NB4 (cell line): ENCODE measurements around the gene LAMA5.

Experiments used
- DNase-seq: peaks from one replicate; pipeline ENCODE4 v3.0.0; 2010; ENCODE audit warnings: low read depth
- H3K4me3 ChIP-seq: one replicate; pipeline ENCODE4 v1.5.1; 2011; ENCODE audit warnings: mild to moderate bottlenecking, low read depth, low read length, moderate library complexity
- MYC ChIP-seq: IDR thresholded peaks from 2 replicates; pipeline ENCODE4 v1.6.1; 2011; ENCODE audit warnings: low read depth, low read length
- POLR2A ChIP-seq: IDR thresholded peaks from 2 replicates; pipeline ENCODE4 v1.6.1; 2011; ENCODE audit warnings: mild to moderate bottlenecking; ENCODE audit not compliant: insufficient read length; ENCODE audit errors: extremely low read depth
- TF ChIP-seq, protein P1 (sequence below): IDR thresholded peaks from 2 replicates; pipeline ENCODE4 v1.6.1; 2011; ENCODE audit warnings: low read depth, low read length
- TF ChIP-seq, protein P2 (sequence below): IDR thresholded peaks from one replicate; pipeline ENCODE4 v1.5.1; 2012; ENCODE audit warnings: low read depth, low read length

The LAMA5 gene

DNA sequence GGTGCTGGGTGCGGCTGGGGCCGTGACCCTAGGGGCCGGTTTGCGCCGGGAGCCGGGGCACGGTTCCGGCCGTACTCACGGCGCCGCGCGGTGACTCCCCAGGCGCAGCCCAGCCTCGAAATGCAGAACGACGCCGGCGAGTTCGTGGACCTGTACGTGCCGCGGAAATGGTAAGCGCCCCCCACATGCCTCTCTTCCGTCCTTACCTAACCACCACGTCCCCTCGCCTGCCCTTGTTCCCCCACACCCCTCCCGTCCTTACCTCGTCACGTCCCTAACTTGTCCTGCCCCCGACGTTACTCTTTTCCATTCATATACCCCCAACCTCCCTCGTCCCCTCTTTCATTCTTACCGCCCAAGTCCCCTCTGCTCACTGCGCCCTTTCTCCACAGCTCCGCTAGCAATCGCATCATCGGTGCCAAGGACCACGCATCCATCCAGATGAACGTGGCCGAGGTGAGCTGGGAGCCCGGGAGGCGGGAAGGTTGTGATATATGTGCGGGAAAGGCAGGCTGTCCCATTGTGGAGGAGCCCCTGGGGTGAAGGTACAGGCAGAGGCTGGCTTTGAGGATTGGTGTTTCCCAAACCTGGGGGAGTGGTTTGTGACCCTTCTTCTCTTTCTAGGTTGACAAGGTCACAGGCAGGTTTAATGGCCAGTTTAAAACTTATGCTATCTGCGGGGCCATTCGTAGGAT is 20.3 kb upstream of the LAMA5 start:
- TF ChIP-seq, protein P1, sequence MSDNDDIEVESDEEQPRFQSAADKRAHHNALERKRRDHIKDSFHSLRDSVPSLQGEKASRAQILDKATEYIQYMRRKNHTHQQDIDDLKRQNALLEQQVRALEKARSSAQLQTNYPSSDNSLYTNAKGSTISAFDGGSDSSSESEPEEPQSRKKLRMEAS: no peak
- TF ChIP-seq, protein P2, sequence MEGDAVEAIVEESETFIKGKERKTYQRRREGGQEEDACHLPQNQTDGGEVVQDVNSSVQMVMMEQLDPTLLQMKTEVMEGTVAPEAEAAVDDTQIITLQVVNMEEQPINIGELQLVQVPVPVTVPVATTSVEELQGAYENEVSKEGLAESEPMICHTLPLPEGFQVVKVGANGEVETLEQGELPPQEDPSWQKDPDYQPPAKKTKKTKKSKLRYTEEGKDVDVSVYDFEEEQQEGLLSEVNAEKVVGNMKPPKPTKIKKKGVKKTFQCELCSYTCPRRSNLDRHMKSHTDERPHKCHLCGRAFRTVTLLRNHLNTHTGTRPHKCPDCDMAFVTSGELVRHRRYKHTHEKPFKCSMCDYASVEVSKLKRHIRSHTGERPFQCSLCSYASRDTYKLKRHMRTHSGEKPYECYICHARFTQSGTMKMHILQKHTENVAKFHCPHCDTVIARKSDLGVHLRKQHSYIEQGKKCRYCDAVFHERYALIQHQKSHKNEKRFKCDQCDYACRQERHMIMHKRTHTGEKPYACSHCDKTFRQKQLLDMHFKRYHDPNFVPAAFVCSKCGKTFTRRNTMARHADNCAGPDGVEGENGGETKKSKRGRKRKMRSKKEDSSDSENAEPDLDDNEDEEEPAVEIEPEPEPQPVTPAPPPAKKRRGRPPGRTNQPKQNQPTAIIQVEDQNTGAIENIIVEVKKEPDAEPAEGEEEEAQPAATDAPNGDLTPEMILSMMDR: no peak
- no peak for TF ChIP-seq MYC
- no peak for TF ChIP-seq POLR2A
- peak overlapping the region; percentile 99 for H3K4me3 ChIP-seq
- no peak for DNase-seq

DNA sequence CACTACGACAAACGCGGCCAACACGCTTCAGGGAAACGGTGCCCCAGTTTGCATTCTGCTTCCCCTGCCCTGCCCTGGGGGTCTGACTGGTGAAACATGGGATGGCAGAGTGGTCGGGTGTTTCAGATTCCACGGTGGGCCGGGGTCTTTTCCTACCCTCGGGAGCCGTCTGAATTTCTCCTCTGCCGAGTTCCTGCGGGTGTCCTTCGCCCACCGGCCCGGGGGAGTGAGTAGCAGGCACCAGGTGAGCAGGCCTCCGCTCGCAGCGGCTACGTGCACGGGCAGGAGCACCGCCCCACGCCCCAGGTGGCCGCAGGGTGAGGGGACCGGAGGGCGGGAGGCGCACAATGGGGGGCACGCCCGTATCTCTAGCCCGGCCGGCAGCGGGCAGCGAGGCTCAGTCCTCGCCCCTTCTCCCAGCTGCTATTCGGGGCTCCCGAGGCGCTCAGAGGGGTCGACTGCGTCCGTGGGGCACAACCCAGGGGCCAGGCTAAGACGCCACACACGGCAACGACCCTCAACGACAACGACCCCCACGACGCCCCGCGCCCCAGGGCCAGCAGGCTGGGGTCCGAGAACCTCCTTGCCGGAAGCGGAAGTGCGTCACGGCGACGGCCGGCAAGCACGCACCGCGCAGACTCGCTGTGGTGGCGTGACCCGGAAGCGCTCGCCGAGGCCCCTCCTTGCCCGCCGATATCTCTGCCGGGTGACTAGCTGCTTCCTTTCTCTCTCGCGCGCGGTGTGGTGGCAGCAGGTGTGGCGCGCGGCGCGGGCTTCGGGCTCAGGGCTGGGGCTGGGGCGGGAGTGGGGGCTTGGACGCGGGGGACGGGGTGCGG is 19.5 kb upstream of the LAMA5 start, which contains the start of gene RPS21:
Gene RPS21 (plus strand): TSS at position 721 of the 836 bp plus-strand sequence. CDS start 236 bp downstream, outside the sequence.
- DNase-seq: peak; percentile 96
- TF ChIP-seq, protein P1: peak; percentile 88
- peak; percentile 95 for TF ChIP-seq POLR2A
- peak; percentile 96 for TF ChIP-seq MYC
- TF ChIP-seq, protein P2: no peak
- H3K4me3 ChIP-seq: peak within 1 kb of the TSS; percentile 99

DNA sequence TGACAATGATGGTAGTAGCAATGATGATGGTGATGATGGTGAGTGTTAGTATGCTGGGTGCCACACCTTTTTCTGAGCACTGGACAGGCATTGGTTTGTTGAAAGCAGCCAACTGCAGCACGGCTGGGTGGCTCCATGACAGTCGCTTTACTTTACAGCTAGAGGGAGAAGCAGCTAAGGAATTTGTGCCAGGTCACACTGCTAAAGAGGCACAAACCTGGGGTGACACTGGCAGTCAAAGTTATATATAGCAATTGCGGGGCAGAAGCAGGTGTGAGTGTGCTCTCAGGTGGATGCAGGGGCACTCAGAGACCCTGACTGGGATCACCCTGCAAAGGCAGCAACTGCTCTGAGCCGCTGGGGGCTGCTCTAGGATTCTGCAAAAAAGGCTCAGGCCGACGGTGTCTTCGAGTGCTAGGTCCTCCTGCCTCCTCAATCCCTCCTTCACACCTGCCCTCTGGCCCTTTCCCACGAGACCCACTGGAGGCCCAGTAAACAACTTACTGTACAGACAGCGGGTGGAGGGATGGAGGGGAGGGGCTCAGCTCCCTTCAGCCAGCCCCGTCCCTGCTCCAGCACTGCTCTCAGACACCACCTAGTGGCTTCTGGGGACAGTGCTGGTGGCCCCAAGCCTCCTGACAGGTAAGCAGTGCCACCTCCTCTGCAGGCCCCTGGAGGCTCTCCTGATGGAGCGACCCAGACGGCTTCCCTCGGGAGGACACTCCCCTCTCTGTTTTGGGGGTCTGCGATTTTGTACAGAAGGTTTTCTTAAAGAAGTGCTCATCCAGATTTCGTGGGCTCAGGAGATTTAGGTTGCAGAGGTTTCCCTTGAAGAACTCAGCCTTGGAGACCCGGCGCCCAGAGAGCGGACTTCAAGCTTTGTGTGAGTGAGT is 15.4 kb upstream of the LAMA5 start:
- DNase-seq: peak; percentile 78
- TF ChIP-seq, protein P2: peak; percentile 94
- TF ChIP-seq POLR2A: no peak
- TF ChIP-seq, protein P1: no peak

DNA sequence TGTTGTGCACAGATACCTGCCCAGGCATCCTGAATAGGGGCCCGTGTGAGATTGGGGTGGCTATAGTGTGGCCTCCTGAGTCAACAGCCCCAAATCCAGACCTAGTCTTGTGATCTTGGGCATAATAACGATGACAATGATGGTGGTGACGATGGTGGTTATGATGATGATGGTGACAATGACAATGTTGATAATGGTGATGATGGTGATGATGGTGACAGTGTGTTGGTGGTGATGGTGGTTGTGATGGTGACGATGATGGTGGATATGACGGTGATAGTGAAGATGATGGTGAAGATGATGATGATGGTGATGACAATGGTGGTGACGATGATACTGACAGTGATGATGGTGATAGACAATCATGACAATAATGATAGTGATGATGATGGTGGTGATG is 14.7 kb upstream of the LAMA5 start:
- TF ChIP-seq, protein P1: no peak
- TF ChIP-seq POLR2A (no peak), MYC (no peak)
- TF ChIP-seq, protein P2: no peak
- H3K4me3 ChIP-seq: no peak overlapping the region
- DNase-seq: no peak

More for the DNA sequence above, 15.4 kb upstream of the LAMA5 start:
- no peak overlapping the region for H3K4me3 ChIP-seq

DNA sequence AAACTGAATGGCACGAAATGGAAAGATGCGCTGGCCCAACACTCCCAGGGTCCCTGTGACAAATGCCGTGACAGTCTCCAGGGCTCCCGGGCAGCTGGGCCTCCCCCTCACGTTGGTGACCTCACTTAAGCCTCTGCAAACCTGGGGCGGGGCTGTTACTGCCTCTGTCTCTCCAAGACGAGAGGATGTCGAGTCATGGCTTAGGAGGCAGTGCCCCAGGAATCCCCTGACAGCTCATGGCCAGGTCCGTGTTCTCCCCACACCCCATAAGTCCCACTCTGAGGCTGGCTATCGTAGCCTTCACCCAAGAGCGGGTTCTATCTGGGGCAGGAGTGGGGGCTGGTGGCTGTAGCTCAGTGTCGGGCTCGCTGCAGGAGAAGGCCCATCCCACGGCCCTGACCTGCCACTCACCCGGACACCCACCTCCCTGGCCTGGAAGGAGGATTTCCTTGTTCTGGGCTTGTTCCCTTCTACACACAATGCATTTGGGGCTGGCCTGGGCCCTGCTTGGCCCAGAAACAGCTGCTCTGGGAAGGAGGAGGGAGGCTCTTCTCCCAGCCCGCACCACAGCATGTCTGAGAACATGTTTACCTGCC is 14.2 kb upstream of the LAMA5 start:
- TF ChIP-seq, protein P2: no peak
- TF ChIP-seq, protein P1: no peak
- no peak for TF ChIP-seq MYC
- TF ChIP-seq POLR2A: no peak
- DNase-seq: no peak
- H3K4me3 ChIP-seq: no peak overlapping the region
